T-helper 1 cell (primary cell): ENCODE results near the gene VRK1.

ENCODE experiments used
- DNase-seq, 5 donors: peaks; one replicate each; pipeline ENCODE4 v3.0.0-alpha.2; 2012 to 2020

Gene VRK1

GRCh38 chr14:96792591-96792990, 4.6 kb upstream of the VRK1 start:
- no peak for DNase-seq

GRCh38 chr14:96793547-96793946, 3.6 kb upstream of the VRK1 start:
- no peak for DNase-seq

DNA sequence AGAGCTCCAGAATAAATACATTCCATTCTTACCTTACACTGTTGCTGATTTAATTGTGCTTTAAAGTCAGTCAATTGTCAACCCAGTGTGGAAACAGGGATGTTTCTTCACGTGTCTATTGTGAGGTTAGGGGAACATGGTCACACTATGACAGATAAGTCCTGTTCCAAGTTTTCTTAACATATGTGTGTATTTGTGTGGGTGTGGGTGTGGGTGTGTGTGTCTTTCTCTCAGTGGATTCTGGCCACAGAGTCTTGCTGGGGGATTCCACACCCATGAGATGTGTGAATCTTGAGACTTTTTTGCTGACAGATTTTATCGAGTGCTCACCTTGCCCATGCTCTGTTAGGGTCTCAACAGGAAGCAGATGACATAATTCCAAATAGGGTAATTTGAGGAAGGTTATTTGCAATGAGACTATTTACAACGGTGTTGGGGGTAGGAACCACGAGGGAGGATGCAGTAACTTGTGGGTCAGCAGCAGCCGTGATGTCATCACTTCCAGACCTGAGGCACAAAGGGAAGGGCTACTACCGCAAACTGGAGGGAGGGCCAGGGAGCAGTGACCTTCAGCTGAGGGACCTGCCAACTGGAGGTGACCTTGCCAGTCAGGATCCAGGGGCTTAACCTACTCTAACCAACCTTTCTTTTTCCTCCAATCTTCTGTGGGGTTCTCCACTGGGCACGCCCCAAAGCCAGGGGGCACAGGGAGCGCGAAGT, 1.9 kb upstream of the VRK1 start:
- no peak for DNase-seq

DNA sequence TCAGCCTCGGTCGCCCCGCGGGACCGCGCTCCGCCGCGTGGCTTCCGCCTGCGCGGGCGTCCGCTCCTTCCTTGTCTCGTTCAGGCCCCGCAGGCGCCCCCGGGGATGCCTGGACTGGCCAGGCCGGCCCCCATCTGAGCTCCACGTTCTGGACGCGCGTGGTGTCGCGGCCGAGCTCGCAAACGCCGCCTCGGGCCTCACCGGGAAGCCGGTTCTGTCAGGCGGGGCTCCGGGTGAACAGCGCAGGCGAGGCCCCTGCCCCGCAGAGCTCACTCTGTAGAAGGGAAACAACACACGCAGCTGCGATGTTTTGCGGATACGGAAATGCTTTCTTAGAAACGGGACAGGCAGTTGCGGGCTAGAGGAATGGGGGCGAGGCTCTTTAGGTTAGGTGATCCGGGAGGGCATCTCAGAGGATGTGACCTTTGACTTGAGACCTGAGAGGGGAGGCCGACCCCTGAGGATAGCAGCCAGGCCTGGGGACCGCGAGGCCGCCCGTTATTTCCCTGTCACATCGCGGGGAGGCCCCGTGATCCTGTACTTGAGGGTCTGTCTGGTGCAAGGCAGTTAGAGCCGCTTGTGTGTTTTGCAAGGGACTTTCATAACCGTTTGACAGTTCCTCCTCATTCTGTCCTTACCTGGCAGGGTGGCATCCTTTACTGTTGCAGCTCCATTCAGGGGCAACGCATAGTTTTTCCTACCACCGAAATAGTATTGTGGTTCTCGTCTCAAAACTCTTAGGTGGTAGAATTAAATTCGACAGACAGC, 584 bp downstream of the VRK1 start:
- peak in 4 of 5 donors; percentile 12 to 71 (median 23) for DNase-seq

- no peak for DNase-seq
Observed at GRCh38 chr14:96798956-96799355, 1.8 kb downstream of the VRK1 start.

DNA sequence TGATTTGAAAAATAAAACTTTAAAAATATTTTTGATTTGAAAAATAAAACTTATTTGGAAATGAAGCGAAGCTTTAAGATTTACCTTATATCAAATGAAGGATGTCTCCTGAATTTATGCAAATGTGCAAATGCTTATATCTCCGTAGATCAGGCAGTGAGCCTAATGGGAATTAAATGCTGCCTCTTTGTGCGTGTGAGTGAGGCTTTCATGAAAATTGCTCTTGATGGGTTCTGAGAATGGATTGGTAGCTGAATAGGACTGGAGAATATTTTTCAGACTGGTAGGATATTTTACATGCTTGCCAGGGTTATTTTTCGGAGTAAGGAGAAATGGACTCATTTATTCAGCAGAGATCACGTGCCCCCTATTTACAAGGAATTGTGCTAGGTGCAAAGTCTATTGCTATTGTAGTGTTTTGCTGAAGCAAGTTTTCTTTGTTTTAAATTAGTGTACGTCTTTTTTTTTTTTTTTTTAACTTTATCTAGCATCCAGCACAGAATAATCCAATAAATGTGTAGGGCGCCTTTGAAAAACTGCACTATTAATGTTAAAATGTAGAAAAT, 2.4 kb downstream of the VRK1 start:
- no peak for DNase-seq

- no peak for DNase-seq
Observed at GRCh38 chr14:96801931-96802330, 4.7 kb downstream of the VRK1 start.

- no peak for DNase-seq
Observed at GRCh38 chr14:96802963-96803362, 5.8 kb downstream of the VRK1 start.

DNA sequence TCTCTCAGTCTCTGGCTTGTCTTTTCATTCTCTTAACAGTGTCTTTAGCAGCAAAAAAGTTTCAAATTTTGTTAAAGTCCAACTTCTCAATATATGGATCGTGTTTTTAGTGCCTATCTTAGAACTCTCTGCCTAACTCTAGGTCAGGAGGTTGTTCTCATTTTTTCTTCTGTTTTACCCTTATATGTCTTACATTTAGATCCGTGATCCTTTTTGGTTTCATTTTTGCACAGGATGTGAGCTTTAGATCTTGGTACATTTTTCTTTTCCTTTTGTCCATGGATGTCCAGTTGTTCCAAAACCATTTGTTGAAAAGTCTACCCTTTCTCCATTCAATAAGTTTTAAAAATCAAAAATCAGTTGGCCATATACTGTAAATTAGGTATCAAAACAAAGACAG, 6.8 kb downstream of the VRK1 start:
- no peak for DNase-seq

- DNase-seq: no peak
Observed at GRCh38 chr14:96804895-96805294, 7.7 kb downstream of the VRK1 start.

GRCh38 chr14:96805956-96806355, 8.8 kb downstream of the VRK1 start:
- DNase-seq: no peak

- no peak for DNase-seq
Observed at GRCh38 chr14:96806836-96807235, 9.7 kb downstream of the VRK1 start.

GRCh38 chr14:96808619-96809406, 11.6 kb downstream of the VRK1 start:
- DNase-seq: no peak

DNA sequence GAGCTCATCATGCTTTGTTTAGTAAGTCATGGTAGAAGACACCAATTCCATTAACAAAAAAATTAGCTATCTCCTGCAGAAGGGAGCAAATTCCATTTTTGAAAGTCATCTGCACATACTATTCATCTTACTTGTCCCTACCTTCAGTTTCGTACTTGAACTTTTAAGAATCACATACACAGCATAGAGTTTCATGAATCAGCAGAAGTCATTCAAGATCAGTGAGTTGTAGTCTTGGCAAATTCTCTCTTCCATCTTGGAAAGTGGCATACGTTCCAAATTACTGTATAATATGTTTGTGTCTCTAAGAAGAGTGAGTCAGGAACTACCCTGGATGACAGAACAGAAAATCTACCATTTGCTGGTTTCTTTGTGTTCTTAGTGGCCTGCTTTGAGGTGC, 14.1 kb downstream of the VRK1 start:
- no peak for DNase-seq

DNA sequence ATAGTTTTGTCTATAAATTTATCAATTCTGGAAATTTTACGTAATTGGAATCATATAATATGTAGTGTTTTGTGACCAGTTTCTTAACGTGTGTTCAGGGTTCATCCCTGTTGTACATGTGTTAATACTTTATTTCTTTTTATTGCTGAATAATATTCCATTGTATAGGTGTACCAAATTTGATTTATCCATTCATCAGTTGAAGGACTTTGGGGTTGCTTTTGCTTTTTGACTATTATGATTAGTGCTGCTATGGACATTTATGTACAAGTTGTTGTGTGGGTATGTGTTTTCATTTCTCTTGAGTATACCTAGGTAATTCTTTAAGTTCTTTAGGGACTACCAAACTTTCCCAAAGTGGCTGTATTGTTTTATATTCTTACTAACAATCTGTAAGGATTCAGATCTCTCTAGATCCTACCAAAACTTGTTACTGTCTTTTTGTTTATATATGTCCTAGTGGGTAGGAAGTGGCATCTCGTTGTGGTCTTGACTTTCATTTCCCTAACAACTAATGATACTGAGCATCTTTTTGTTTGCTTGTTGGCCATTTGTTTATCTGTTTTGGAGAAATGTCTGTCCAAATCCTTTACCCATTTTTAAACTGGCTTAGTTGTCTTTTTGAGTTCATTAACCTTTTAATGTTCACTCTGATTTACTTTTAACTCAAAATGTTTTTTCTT, 14.9 kb downstream of the VRK1 start:
- peak in 1 of 5 donors; percentile 19 for DNase-seq

DNA sequence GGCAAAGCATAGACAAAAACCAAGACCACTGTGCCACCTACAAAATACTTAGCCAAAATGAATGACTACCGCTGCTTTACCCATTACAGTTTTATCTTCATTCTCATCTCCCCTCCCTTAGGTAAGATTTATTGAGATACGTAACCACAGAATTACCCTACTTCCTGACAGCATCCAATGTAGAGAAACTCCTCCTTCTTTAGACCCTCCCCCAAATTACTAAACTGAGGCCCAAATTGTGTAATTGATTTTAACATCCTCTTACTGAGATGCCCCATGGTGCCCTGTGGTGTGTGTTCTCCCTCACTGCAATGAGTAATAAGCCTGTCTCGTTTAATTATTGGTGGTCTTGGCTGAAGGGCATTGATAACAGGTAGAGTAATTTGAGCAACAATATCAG, 19.1 kb downstream of the VRK1 start:
- peak in 1 of 5 donors; percentile 2 for DNase-seq

DNA sequence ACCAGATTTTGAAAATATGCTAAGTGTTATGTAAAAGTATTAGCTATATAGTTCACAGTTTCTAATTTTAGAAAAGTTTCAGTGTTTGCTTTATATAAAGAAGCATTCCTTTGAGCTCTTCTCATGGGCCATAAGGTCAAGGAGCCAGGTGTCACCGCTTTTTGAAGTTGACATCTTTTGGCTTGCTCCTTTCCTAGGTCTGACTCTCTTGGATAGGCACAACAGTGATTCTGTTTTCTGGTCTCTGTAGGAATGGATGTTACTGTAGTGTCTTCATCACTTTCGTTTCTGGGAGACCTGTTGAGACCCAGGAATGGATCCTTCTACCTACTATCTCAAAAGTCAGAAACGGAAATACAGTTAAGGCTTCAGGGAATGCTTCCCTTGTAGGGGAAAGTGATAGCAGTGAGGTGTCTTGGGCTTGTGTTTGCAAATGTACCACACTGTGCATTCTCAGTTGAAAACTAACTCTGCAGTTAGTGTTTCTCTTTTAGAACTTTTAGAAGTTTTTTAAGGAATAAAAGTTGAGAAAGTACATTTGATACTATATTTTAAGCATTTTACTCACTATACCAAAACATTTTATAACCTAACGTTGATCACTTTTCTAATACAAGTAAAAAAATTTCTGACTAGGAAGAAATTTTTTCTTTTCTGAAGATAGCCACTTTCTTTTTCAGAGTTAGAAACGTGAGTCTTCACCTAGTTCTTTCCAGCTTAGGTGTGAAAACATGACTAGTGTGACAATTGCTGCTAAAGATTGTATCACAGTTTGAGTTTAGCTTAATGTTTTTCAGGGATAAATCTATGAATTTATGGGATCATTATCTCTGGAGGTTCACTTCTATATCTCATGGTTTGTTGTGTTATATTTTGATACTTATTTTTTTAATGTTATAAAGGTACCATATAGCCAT, 20.8 kb downstream of the VRK1 start:
- no peak for DNase-seq

GRCh38 chr14:96821501-96821900, 24.3 kb downstream of the VRK1 start:
- no peak for DNase-seq

DNA sequence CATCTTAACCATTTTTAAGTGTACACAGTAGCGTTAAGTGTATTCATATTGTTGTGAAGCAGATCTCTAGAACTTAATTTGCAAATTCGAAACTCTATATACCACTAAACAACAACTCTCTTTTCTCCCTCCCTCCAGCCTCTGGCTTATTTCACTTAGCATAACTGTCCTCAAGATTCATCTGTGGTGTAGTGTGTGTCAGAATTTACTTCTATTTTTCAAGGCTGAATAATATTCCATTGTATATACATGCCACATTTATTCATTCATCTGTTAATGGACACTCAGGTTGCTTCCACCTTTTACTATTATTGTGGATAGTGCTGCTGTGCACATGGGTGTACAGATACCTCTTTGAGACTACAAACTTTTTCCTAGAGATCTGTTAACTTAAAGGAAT, 26.5 kb downstream of the VRK1 start:
- no peak for DNase-seq

- DNase-seq: no peak
Observed at GRCh38 chr14:96824283-96824682, 27.1 kb downstream of the VRK1 start.

DNA sequence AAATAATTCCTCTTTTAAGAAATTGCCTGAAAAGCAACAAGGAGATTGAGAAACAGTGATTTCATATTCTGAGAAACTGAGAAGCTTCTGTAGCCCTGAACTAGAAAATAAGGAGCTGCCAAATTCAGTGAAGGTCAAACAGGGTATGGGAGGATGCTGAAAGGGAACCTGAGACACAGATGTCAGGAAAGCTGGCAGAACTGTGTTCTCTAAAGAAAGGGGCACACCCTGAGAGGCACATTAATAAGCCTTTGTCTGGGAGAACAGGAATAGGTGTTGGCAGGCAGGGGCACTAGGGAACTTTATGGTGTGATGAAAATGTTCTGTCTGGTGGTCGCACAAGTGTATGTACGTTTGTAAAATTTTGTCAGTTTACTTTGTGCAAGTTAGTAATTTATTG, 29.6 kb downstream of the VRK1 start:
- DNase-seq: no peak

GRCh38 chr14:96827290-96827689, 30.1 kb downstream of the VRK1 start:
- DNase-seq: no peak
